NCI-H187 treated with DMSO at 0.1 percent for 48 hours (cell line): ENCODE results near the gene RAB22A.
"Not testable (repeated sequence)": the region's sequence is repeated elsewhere in the genome, so short reads cannot be mapped to it uniquely, and the experiment has no call there.

Experiments
- DNase-seq: peaks from one replicate; lab custom pipeline; 2025; lab: John Stamatoyannopoulos, UW

RAB22A gene

GRCh38 chr20:58389324-58389967 lies 79.9 kb downstream of the RAB22A start:
- DNase-seq: no peak

GRCh38 chr20:58389968-58390658 lies 80.6 kb downstream of the RAB22A start:
- DNase-seq: no peak

- no peak for DNase-seq
Observed at GRCh38 chr20:58390659-58391035, 81.1 kb downstream of the RAB22A start.

- DNase-seq: no peak
Observed at GRCh38 chr20:58392286-58392685, 82.8 kb downstream of the RAB22A start.

- DNase-seq: no peak
Observed at GRCh38 chr20:58393299-58393698, 83.8 kb downstream of the RAB22A start.

GRCh38 chr20:58394801-58395200 lies 85.3 kb downstream of the RAB22A start:
- no peak for DNase-seq

GRCh38 chr20:58395604-58396003 lies 86.1 kb downstream of the RAB22A start:
- no peak for DNase-seq

- DNase-seq: no peak
Observed at GRCh38 chr20:58397429-58397828, 87.9 kb downstream of the RAB22A start.

GRCh38 chr20:58398254-58398653 lies 88.7 kb downstream of the RAB22A start:
- no peak for DNase-seq

- DNase-seq: no peak
Observed at GRCh38 chr20:58399926-58400325, 90.4 kb downstream of the RAB22A start.

GRCh38 chr20:58401162-58401561 lies 91.6 kb downstream of the RAB22A start:
- no peak for DNase-seq

GRCh38 chr20:58402305-58402704 lies 92.8 kb downstream of the RAB22A start:
- DNase-seq: no peak

GRCh38 chr20:58402827-58403226 lies 93.3 kb downstream of the RAB22A start:
- no peak for DNase-seq

- DNase-seq: no peak
Observed at GRCh38 chr20:58403272-58403671, 93.8 kb downstream of the RAB22A start.

GRCh38 chr20:58405504-58406291 lies 96.2 kb downstream of the RAB22A start:
- no peak for DNase-seq

GRCh38 chr20:58406422-58407001 lies 97.0 kb downstream of the RAB22A start:
- no peak for DNase-seq

GRCh38 chr20:58407201-58407873 lies 97.8 kb downstream of the RAB22A start:
- no peak for DNase-seq

GRCh38 chr20:58407966-58408557 lies 98.5 kb downstream of the RAB22A start:
- no peak for DNase-seq

GRCh38 chr20:58408603-58409246 lies 99.2 kb downstream of the RAB22A start:
- DNase-seq: no peak

GRCh38 chr20:58414216-58414615 lies 104.7 kb downstream of the RAB22A start:
- DNase-seq: not testable (repeated sequence)

GRCh38 chr20:58414786-58415185 lies 105.3 kb downstream of the RAB22A start:
- not testable (repeated sequence) for DNase-seq
